GM10847 (cell line): ENCODE measurements around the gene PLCH1.

Source experiments
- POLR2A ChIP-seq: IDR thresholded peaks from 2 replicates; pipeline ENCODE4 v1.6.1; 2011; ENCODE audit not compliant: insufficient read length; ENCODE audit errors: extremely low read depth

The PLCH1 gene

DNA sequence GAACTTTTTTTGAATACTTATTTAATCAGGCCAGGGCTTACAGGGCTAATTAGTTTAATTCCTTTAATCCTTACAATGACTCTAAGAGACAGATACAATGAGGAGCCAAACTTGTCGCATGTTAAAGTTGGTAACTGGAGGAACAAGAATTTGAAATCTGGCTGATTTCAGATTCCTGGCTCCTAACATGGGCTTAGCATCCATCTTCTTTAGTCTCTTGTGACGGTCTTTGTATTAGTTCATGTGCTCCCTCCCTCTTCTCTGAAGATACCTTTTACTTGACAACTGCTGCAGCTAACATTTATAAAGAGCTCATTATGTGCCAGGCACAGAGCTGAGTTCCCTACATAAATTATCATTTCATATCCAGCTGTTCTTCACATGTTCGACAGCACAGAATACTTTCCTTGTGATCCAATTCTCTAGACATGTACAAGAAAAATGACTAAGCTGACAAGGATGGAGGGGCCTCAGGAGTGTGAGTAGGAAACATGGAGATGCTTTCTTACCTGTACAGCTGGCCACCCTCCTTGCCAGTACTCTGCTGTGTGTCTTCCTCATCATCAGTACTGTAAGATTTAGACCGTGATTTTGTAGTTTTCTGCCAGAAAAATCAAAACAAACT is 244.6 kb downstream of the PLCH1 start:
- no peak for TF ChIP-seq POLR2A

GRCh38 chr3:155497930-155498647 is 246.8 kb downstream of the PLCH1 start:
- no peak for TF ChIP-seq POLR2A

DNA sequence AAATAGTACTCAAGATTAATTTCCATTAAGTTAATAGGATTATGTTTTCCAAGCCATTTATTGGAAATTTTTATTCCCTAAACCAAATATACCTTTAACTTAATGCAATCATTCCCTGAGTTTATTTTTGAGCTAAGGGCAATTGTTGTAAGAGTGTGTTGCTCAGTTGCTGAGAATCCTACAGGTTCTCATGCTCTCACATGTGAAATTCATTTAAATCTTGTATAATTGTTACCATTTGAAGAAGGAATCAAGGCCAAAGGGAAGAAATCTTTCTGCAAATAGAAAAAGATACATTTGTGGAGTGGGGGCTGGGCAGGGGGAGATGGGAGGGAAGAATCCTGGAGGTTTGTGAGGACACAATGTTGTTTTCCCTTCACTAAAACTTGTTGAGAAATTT is 248.7 kb downstream of the PLCH1 start:
- no peak for TF ChIP-seq POLR2A

GRCh38 chr3:155495387-155495786 is 249.5 kb downstream of the PLCH1 start:
- no peak for TF ChIP-seq POLR2A

GRCh38 chr3:155494332-155494731 is 250.5 kb downstream of the PLCH1 start:
- TF ChIP-seq POLR2A = no peak

DNA sequence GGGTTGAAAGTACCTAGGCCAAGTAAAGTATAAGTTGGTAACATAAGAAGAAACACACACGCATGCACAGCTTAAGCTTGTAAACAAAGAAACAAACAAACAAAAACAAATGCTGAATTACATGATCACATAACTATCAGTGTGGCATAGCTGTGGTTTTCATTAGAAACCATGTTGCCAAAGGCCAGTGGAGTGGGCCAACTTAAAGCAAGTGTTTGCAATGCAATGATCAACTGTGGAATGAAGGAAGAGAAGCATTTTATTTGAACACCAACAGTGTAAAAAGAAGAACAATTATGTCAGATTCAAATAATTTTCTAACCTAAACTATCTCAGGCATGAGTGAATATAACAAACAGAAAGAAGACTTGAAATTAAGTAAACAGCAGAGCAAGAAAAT is 252.0 kb downstream of the PLCH1 start:
- no peak for TF ChIP-seq POLR2A

- no peak for TF ChIP-seq POLR2A
Measured at GRCh38 chr3:155491696-155492095, 253.2 kb downstream of the PLCH1 start.

GRCh38 chr3:155488671-155489070 is 256.2 kb downstream of the PLCH1 start:
- no peak for TF ChIP-seq POLR2A

DNA sequence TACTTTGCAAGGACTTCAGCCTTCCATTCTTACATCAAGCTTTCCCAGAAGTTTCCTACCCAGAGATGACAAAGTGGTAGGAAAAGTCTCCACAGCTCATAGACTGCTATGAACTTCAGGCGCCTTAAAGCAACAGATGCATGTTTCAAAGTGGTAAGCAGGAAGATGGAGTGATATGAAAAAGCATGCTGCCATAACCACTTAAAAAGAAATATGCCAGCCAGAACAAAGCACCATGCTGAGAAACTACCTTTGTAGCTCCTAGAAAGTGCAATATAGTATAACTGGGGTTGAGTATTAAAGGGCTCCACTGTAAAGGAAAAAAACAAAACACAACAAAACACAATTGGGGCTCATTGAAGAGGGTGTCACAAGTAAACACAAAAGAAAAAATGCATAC is 259.0 kb downstream of the PLCH1 start:
- TF ChIP-seq POLR2A = no peak

DNA sequence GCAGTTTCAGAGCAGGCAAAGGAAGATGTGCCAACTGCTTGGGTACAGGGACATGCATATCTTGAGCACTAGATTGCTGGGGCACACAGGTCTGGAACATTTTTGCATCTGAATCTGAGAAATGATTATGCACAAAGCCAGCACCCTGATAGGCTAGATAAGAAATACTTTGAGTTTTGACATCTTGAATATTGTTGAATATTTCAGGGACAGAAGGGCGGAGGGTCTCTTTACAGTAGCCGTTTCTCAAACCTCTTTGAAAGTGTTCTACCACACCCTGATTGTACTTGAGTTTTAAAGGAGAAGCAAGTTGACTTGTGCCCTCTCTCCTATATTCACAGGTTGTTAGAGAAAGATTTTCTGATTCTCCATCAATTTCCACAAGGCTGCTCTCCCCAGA is 263.3 kb downstream of the PLCH1 start:
- TF ChIP-seq POLR2A = no peak

- no peak for TF ChIP-seq POLR2A
Measured at GRCh38 chr3:155481089-155481488, 263.8 kb downstream of the PLCH1 start.

DNA sequence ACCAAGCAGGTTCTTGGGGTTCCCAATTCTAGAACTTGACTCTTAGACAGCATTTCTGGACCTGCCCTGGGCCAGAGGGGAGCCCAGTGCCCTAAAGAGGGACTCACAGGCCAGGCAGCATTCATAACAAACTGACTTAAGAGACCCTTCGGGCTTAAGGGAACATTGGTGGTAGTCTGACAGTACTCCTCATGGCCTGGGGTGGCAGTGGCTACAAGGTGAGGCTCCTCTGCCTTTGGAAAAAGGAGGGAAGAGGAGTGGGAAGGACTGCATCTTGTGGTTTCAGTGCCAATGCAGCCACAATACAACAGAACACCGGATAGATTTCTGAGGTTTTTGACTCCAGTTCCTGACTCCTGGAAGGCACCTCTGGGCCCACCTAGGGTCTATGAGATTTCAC is 279.2 kb downstream of the PLCH1 start:
- TF ChIP-seq POLR2A = no peak

DNA sequence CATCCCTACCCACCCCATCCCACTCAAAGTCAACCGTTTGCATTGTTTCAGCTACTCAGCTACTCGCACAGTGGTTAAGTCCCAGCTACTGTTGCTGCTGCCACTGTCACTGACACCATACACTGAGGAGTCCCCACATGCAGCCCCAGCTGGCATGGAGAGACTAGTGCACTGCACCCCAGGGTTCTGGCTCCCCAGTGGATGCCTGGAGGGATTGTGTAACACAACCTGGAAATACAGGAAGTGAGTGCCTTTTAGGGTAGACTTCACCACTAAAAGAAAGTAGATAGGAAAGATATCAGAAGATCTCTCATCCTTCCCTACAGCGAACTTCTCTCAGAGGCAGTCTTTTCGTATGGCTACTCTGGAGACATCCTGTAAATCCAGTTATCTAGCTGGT is 282.2 kb downstream of the PLCH1 start:
- TF ChIP-seq POLR2A = no peak

DNA sequence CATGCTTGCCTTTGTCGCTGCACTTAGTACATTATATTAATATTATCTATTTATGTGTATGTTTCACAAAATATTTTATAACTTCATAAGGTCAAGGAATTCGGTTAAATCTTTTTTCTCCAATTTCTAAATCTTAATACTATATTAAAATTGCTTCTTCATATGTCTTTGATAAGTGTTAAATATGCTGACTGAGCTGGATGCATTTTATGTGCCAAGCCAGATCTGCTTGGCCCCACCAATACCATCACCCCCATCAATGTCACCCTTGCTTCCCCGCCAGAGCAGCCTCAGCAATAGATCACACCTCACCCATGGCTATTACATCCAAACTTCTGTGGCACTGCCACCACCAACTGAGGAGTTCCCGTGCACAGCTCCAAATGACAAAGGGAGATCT is 287.3 kb downstream of the PLCH1 start:
- no peak for TF ChIP-seq POLR2A

GRCh38 chr3:155455765-155456164 is 289.1 kb downstream of the PLCH1 start:
- no peak for TF ChIP-seq POLR2A

GRCh38 chr3:155453512-155453911 is 291.4 kb downstream of the PLCH1 start:
- no peak for TF ChIP-seq POLR2A
